ENCODE data around the gene USP37.

- TF ChIP-seq POLR2AphosphoS5 (IDR thresholded peaks at IDR 0.05; ENCODE audit: low read depth, low read length): no peak
- TF ChIP-seq SIN3A (IDR thresholded peaks at IDR 0.05; ENCODE audit: borderline replicate concordance, insufficient read depth, low read length): no peak
- no peak for TF ChIP-seq TAF1 (IDR thresholded peaks at IDR 0.05; ENCODE audit: borderline replicate concordance, insufficient read depth, low read length)
Measured at GRCh38 chr2:218456849-218457248, 111.3 kb downstream of the USP37 start.

Measured in PFSK-1 (cell line).